K562 treated with DMSO at 1 percent for 48 hours (cell line): ENCODE measurements around the gene INTS6L. TPM values are rescaled to one million over a fixed set of nuclear protein-coding genes. Genes with fewer than 3 reads are reported as not detected.

Experiments used
- total RNA-seq: library from RNA; unstranded; fragments of 300-600 nt; gene quantifications from 2 replicates; pipeline ENCODE4 v1.2.3, GENCODE V29; 2022; ENCODE audit warnings: low replicate concordance; ENCODE audit errors: extremely low read depth

Gene INTS6L, protein sequence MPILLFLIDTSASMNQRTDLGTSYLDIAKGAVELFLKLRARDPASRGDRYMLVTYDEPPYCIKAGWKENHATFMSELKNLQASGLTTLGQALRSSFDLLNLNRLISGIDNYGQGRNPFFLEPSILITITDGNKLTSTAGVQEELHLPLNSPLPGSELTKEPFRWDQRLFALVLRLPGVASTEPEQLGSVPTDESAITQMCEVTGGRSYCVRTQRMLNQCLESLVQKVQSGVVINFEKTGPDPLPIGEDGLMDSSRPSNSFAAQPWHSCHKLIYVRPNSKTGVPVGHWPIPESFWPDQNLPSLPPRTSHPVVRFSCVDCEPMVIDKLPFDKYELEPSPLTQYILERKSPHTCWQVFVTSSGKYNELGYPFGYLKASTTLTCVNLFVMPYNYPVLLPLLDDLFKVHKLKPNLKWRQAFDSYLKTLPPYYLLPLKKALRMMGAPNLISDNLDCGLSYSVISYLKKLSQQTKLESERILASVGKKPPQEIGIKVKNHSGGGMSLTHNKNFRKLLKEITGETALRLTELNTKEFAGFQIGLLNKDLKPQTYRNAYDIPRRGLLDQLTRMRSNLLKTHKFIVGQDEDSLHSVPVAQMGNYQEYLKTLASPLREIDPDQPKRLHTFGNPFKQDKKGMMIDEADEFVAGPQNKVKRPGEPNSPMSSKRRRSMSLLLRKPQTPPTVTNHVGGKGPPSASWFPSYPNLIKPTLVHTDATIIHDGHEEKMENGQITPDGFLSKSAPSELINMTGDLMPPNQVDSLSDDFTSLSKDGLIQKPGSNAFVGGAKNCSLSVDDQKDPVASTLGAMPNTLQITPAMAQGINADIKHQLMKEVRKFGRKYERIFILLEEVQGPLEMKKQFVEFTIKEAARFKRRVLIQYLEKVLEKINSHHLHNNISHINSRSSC
- total RNA-seq, result not detected in 2 replicates

DNA sequence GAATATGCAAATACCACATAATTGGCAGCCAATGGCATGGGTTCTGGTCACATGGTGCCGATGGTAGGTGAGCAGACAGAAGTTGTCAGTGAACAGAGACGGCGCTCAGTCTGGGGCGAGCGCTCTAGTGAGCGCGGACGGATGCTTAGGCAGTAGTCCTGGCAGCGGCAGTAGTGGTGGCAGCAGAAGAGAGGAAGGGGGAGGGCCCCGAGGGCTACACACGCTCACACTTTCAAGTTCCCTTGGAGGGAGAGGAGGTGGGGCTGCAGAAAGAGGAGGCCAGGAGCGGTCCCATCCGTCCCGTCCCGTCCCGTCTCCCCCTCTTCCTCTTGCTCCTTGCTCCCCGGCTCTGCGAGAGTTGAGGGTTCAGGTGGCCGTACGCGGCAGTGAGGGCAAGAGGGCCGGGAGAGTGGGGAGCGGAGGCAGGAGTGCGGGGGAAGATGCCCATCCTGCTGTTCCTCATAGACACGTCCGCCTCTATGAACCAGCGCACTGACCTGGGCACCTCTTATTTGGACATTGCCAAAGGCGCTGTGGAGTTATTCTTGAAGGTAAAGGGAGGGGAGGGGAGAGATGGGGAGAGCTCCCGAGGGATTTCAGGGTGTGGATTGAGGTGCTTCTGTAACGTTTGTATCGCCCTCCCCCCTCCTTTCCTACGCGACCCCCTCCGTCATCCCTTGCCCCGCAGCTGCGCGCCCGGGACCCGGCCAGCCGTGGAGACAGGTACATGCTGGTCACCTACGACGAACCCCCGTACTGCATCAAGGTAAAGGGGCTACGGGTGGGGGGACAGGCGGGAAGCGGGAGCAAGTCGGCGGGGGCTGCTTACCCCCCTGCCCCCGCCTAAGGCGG is at the start of gene INTS6L:
Gene INTS6L (plus strand): TSS at position 108 of the 852 bp plus-strand sequence. CDS start 333 bp downstream, at position 441.

Other genes starting within 250 kb of the INTS6L start
- not detected in 2 replicates for gene ETDC, start 211.2 kb upstream of the INTS6L start, total RNA-seq
- gene ZNF75D, start 176.6 kb upstream of the INTS6L start, total RNA-seq, result not detected in 2 replicates
- not detected in 2 replicates for gene ZNF449, start 175.9 kb upstream of the INTS6L start, total RNA-seq
- gene SMIM10L2A, start 98.7 kb upstream of the INTS6L start, total RNA-seq, result not detected in 2 replicates
- not detected in 2 replicates for gene CT45A1, start 193.0 kb downstream of the INTS6L start, total RNA-seq
- not detected in 2 replicates for gene CT45A3, start 247.5 kb downstream of the INTS6L start, total RNA-seq